HCT116 (cell line): ENCODE results near the gene MYH8. TPM values are rescaled to one million over a fixed set of nuclear protein-coding genes. Genes with fewer than 3 reads are reported as not detected.

Source experiments
- ATAC-seq: fragments of 200-7000 bp; cut with Tn5 transposase; 2 replicates; pipeline ENCODE4 v1.9.1; 2020; ENCODE audit warnings: mild to moderate bottlenecking, moderate library complexity
- BruUV-seq: library from RNA; stranded (reverse); fragments of 400-500 nt; replicated peaks from 2 replicates; lab custom pipeline; 2021; lab: Mats Ljungman, UMichigan
- CTCF ChIA-PET: fragments of 300-600 bp; sonication (Branson Sonifier 250); formaldehyde crosslinking; loops from one replicate; lab custom pipeline; 2021; ENCODE audit warnings: antibody characterized with exemption; lab: Charles Lee
- POLR2A ChIA-PET: fragments of 300-600, 350-600 bp; sonication (Branson Sonifier 250); formaldehyde crosslinking; loops from one replicate; lab custom pipeline; 2021; ENCODE audit warnings: antibody characterized with exemption; lab: Charles Lee
- RAD21 ChIA-PET, 2 experiments: fragments of 300-600 bp; sonication (Branson Sonifier 250); formaldehyde crosslinking; loops; one replicate each; lab custom pipeline; 2023; ENCODE audit warnings: low total read pairs in 2 of 2; ENCODE audit not compliant: uncharacterized antibody in 2 of 2, unreplicated experiment in 2 of 2, low non-redundant PET in 1 of 2; lab: Charles Lee
- DNase-seq: peaks from one replicate; pipeline ENCODE4 v3.0.0-alpha.2; 2010; ENCODE audit warnings: low read depth, low spot score
- H2AFZ ChIP-seq: fragments of 200-600 bp; shearing (Covaris generic), sonication (generic); 2 replicates; pipeline ENCODE4 v1.6.1; 2017; ENCODE audit warnings: low read depth, mixed run types, mixed read lengths, antibody characterized with exemption, low read length; ENCODE audit not compliant: poor library complexity, severe bottlenecking
- H3K27ac ChIP-seq: 2 replicates; pipeline ENCODE4 v1.5.1; 2012; ENCODE audit warnings: low read depth, low read length
- H3K27me3 ChIP-seq: fragments of 200-600 bp; sonication (generic); 2 replicates; pipeline ENCODE4 v1.6.1; 2016; ENCODE audit warnings: mixed run types, low read length, mixed read lengths; ENCODE audit not compliant: insufficient read depth
- H3K36me3 ChIP-seq, 2 experiments: fragments of 200-500 bp in 1 of 2; fragments of 200-600 bp in 1 of 2; sonication (Bioruptor generic) in 1 of 2; sonication (generic) in 1 of 2; 2 replicates each; pipeline versions ENCODE4 v1.5.1 to v1.6.1; 2014 to 2016; ENCODE audit warnings: low read length in 2 of 2, inconsistent platforms in 1 of 2, mixed read lengths in 1 of 2, mixed run types in 1 of 2; ENCODE audit not compliant: insufficient read depth in 2 of 2, control insufficient read depth in 1 of 2
- H3K4me1 ChIP-seq, 2 experiments: fragments of 200-600 bp in 1 of 2; sonication (generic) in 1 of 2; 2 replicates each; pipeline versions ENCODE4 v1.5.1 to v1.6.1; 2012 to 2017; ENCODE audit warnings: low read length in 2 of 2, inconsistent platforms in 1 of 2, mild to moderate bottlenecking in 1 of 2, mixed read lengths in 1 of 2, mixed run types in 1 of 2, moderate library complexity in 1 of 2; ENCODE audit not compliant: insufficient read depth in 2 of 2, control insufficient read depth in 1 of 2
- H3K4me2 ChIP-seq: fragments of 200-600 bp; sonication (generic); 2 replicates; pipeline ENCODE4 v1.6.1; 2017; ENCODE audit warnings: mixed run types, low read length, mixed read lengths
- H3K4me3 ChIP-seq, 2 experiments: fragments of 200-600 bp in 1 of 2; sonication (generic) in 1 of 2; replicated peaks in 1 of 2; 2 replicates each; pipeline ENCODE4 v1.5.1; 2011 to 2016; ENCODE audit warnings: low read length in 2 of 2, control low read depth in 1 of 2, low read depth in 1 of 2, mild to moderate bottlenecking in 1 of 2, mixed read lengths in 1 of 2, mixed run types in 1 of 2
- H3K79me2 ChIP-seq: fragments of 200-600 bp; sonication (generic); 2 replicates; pipeline ENCODE4 v1.6.1; 2017; ENCODE audit warnings: mild to moderate bottlenecking, mixed run types, low read length, moderate library complexity, mixed read lengths; ENCODE audit not compliant: insufficient read depth
- H3K9ac ChIP-seq: fragments of 200-600 bp; sonication (generic); 2 replicates; pipeline ENCODE4 v1.6.1; 2016; ENCODE audit warnings: low read length, mixed read lengths
- H3K9me2 ChIP-seq: fragments of 200-600 bp; sonication (generic), shearing (Covaris generic); 2 replicates; pipeline ENCODE4 v1.6.1; 2017; ENCODE audit warnings: mixed run types, mild to moderate bottlenecking, moderate library complexity; ENCODE audit not compliant: insufficient read depth
- H3K9me3 ChIP-seq, 2 experiments: fragments of 200-500 bp in 1 of 2; fragments of 200-600 bp in 1 of 2; sonication (Bioruptor generic) in 1 of 2; sonication (generic) in 1 of 2; 2 replicates each; pipeline ENCODE4 v1.6.1; 2014 to 2017; ENCODE audit warnings: low read length in 2 of 2, mixed read lengths in 2 of 2, inconsistent platforms in 1 of 2, low read depth in 1 of 2, mild to moderate bottlenecking in 1 of 2, mixed run types in 1 of 2, moderate library complexity in 1 of 2; ENCODE audit not compliant: control insufficient read depth in 1 of 2, insufficient read depth in 1 of 2
- H4K20me1 ChIP-seq: fragments of 200-600 bp; sonication (generic), shearing (Covaris generic); 2 replicates; pipeline ENCODE4 v1.6.1; 2017; ENCODE audit warnings: mixed run types, mild to moderate bottlenecking, moderate library complexity; ENCODE audit not compliant: insufficient read depth
- CBX3 ChIP-seq: IDR thresholded peaks from 2 replicates; pipeline ENCODE4 v1.6.1; 2012; ENCODE audit warnings: low read depth
- CTCF ChIP-seq, 3 experiments: fragments of 200-600 bp in 1 of 3; sonication (generic) in 1 of 3; IDR thresholded peaks in 2 of 3; conservative IDR thresholded peaks in 1 of 3; 2 replicates each; pipeline ENCODE4 v1.5.1; 2012 to 2017; ENCODE audit warnings: low read depth in 2 of 3, low read length in 2 of 3, antibody characterized with exemption in 1 of 3, borderline replicate concordance in 1 of 3, control low read depth in 1 of 3, mild to moderate bottlenecking in 1 of 3, mixed read lengths in 1 of 3, mixed run types in 1 of 3, moderate library complexity in 1 of 3; ENCODE audit not compliant: insufficient read depth in 1 of 3
- EGR1 ChIP-seq: IDR thresholded peaks from 2 replicates; pipeline ENCODE4 v1.6.1; 2012; ENCODE audit warnings: low read depth
- EZH2 ChIP-seq: fragments of 200-600 bp; sonication (generic); IDR thresholded peaks from 2 replicates; pipeline ENCODE4 v1.6.1; 2017; ENCODE audit warnings: antibody characterized with exemption, mixed run types
- EZH2phosphoT487 ChIP-seq: fragments of 200-600 bp; IDR thresholded peaks from 2 replicates; pipeline ENCODE4 v1.6.1; 2018; ENCODE audit warnings: antibody characterized with exemption, borderline replicate concordance
- FOSL1 ChIP-seq: IDR thresholded peaks from 2 replicates; pipeline ENCODE4 v1.6.1; 2012; ENCODE audit warnings: low read depth
- JUND ChIP-seq: IDR thresholded peaks from 2 replicates; pipeline ENCODE4 v1.6.1; 2012
- RAD21 ChIP-seq: IDR thresholded peaks from 2 replicates; pipeline ENCODE4 v1.6.1; 2012; ENCODE audit warnings: low read depth, mild to moderate bottlenecking
- SIN3A ChIP-seq: IDR thresholded peaks from 2 replicates; pipeline ENCODE4 v1.6.1; 2012; ENCODE audit warnings: low read depth
- SRF ChIP-seq: IDR thresholded peaks from 2 replicates; pipeline ENCODE4 v1.6.1; 2012; ENCODE audit warnings: low read depth
- YY1 ChIP-seq: IDR thresholded peaks from 2 replicates; pipeline ENCODE4 v1.6.1; 2011; ENCODE audit warnings: low read length, low read depth, moderate library complexity, mild to moderate bottlenecking; ENCODE audit not compliant: insufficient replicate concordance; ENCODE audit errors: extremely low read depth
- ZBTB33 ChIP-seq: IDR thresholded peaks from 2 replicates; pipeline ENCODE4 v1.6.1; 2011; ENCODE audit warnings: mild to moderate bottlenecking, low read length, moderate library complexity; ENCODE audit not compliant: insufficient replicate concordance; ENCODE audit errors: extremely low read depth
- ZFX ChIP-seq: fragments of 450-650 bp; IDR thresholded peaks from 2 replicates; pipeline ENCODE4 v1.6.1; 2017
- intact Hi-C: fragments of 100-400 bp; cut with micrococcal nuclease; formaldehyde crosslinking; loops from 2 replicates; pipeline ENCODE4 v1.10.0; 2022
- total RNA-seq: library from RNA; stranded (reverse); gene quantifications from one replicate; pipeline ENCODE4 v1.2.1, GENCODE V29; 2021; ENCODE audit not compliant: unreplicated experiment
- TF ChIP-seq, protein P1 (sequence below): IDR thresholded peaks from 2 replicates; pipeline ENCODE4 v1.6.1; 2012
- TF ChIP-seq, protein P2 (sequence below): IDR thresholded peaks from 2 replicates; pipeline ENCODE4 v1.6.1; 2012

Gene MYH8
- total RNA-seq, 1 experiment from 2014 or later: not detected

DNA sequence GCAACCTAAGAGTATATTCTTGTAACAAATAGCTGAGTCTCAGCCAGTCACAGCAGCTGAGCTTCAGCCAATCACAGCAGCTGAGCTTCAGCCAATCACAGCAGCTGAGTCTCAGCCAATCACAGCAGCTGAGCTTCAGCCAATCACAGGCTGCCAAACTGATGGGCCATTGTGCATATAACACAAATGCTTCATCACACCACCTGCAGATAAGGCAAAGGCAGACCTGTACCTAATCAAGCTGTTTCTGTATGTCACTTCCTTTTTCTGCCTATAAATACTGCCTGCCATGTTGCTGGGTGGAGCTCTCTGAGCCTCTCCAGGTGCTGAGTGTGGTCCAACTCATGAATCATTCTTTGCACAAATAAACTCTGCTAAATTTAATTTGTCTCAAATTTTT lies 68.9 kb downstream of the MYH8 start:
- ATAC-seq (peak; percentile 56), DNase-seq (no peak)
- ChIA-PET CTCF (interaction anchor here (1.0 kb wide), 1 partner anchor 262 kb away, joined by 3 read pairs; no protein-coding TSS in a partner anchor), POLR2A (no interaction called here), RAD21 (no interaction called here)
- no peaks in the 10 kb centered on the region for H4K20me1 ChIP-seq
- no peaks in the 10 kb centered on the region for H3K27me3 ChIP-seq
- H3K79me2 ChIP-seq: no peaks in the 10 kb centered on the region
- no peak overlapping the region for H3K4me2 ChIP-seq
- intact Hi-C loops: no loop called here
- H3K9me2 ChIP-seq: no peaks in the 10 kb centered on the region
- no peak overlapping the region for H3K4me3 ChIP-seq
- H3K4me1 ChIP-seq: no peaks in the 10 kb centered on the region
- no peaks in the 10 kb centered on the region for H3K36me3 ChIP-seq
- H3K9me3 ChIP-seq: no peaks in the 10 kb centered on the region
- TF ChIP-seq RAD21: no peak
- no peak for TF ChIP-seq EZH2
- TF ChIP-seq SRF: no peak
- TF ChIP-seq FOSL1: no peak
- TF ChIP-seq, protein P1, sequence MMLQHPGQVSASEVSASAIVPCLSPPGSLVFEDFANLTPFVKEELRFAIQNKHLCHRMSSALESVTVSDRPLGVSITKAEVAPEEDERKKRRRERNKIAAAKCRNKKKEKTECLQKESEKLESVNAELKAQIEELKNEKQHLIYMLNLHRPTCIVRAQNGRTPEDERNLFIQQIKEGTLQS: no peak
- TF ChIP-seq YY1: no peak
- no peak for TF ChIP-seq SIN3A
- TF ChIP-seq, protein P2, sequence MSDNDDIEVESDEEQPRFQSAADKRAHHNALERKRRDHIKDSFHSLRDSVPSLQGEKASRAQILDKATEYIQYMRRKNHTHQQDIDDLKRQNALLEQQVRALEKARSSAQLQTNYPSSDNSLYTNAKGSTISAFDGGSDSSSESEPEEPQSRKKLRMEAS: no peak
- no peak for TF ChIP-seq JUND
- no peak for TF ChIP-seq EGR1
- TF ChIP-seq ZFX: no peak
- TF ChIP-seq EZH2phosphoT487: no peak
- TF ChIP-seq CBX3: no peak
- no peak for TF ChIP-seq ZBTB33
- TF ChIP-seq CTCF (IDR thresholded peaks at IDR 0.05 in 2 of 3, conservative IDR thresholded peaks at IDR 0.05 in 1 of 3; ENCODE audit: borderline replicate concordance in 1 of 3, insufficient read depth in 1 of 3, low read depth in 2 of 3, low read length in 2 of 3): no peak
- H3K27ac ChIP-seq: no peak overlapping the region
- no peak overlapping the region for H2AFZ ChIP-seq
- no peak overlapping the region for H3K9ac ChIP-seq
- BruUV-seq: no TSS peak
